Kidney epithelial cell (primary cell): Measurements from ENCODE around the gene DSTN. TPM values are rescaled to one million over a fixed set of nuclear protein-coding genes. Genes with fewer than 3 reads are reported as not detected.

Source experiments
- DNase-seq: peaks from one replicate; pipeline ENCODE4 v3.0.0-alpha.2; 2010; ENCODE audit warnings: low read depth
- H3K27me3 ChIP-seq: 2 replicates; pipeline ENCODE4 v1.6.0; 2011; ENCODE audit warnings: low read length; ENCODE audit not compliant: control insufficient read depth, insufficient read depth
- H3K36me3 ChIP-seq: 2 replicates; pipeline ENCODE4 v1.5.1; 2011; ENCODE audit warnings: low read length; ENCODE audit not compliant: control insufficient read depth, insufficient read depth
- H3K4me3 ChIP-seq: 2 replicates; pipeline ENCODE4 v1.5.1; 2011; ENCODE audit warnings: low read depth, mild to moderate bottlenecking, control low read depth, low read length
- total RNA-seq: library from RNA; depleted of rRNA; stranded (reverse); fragments of >200 nt; gene quantifications from 2 replicates; pipeline ENCODE4 v1.2.3, GENCODE V29; 2015
- TF ChIP-seq, protein P1 (sequence below): IDR thresholded peaks from 2 replicates; pipeline ENCODE4 v1.5.1; 2011; ENCODE audit warnings: mild to moderate bottlenecking, moderate library complexity, low read length, control low read depth, inconsistent platforms; ENCODE audit not compliant: insufficient read depth, poor library complexity, severe bottlenecking

DSTN gene
- total RNA-seq, 1 donor from 2014 or later = 255 TPM

- Histone ChIP-seq H3K4me3 (no peak overlapping the region), H3K27me3 (no peaks in the 10 kb centered on the region), H3K36me3 (peaks cover 2% of the 10 kb centered on the region)
- TF ChIP-seq, protein P1, sequence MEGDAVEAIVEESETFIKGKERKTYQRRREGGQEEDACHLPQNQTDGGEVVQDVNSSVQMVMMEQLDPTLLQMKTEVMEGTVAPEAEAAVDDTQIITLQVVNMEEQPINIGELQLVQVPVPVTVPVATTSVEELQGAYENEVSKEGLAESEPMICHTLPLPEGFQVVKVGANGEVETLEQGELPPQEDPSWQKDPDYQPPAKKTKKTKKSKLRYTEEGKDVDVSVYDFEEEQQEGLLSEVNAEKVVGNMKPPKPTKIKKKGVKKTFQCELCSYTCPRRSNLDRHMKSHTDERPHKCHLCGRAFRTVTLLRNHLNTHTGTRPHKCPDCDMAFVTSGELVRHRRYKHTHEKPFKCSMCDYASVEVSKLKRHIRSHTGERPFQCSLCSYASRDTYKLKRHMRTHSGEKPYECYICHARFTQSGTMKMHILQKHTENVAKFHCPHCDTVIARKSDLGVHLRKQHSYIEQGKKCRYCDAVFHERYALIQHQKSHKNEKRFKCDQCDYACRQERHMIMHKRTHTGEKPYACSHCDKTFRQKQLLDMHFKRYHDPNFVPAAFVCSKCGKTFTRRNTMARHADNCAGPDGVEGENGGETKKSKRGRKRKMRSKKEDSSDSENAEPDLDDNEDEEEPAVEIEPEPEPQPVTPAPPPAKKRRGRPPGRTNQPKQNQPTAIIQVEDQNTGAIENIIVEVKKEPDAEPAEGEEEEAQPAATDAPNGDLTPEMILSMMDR = no peak
- no peak for DNase-seq
Observed at GRCh38 chr20:17618673-17619013, 48.8 kb downstream of the DSTN start.

DNA sequence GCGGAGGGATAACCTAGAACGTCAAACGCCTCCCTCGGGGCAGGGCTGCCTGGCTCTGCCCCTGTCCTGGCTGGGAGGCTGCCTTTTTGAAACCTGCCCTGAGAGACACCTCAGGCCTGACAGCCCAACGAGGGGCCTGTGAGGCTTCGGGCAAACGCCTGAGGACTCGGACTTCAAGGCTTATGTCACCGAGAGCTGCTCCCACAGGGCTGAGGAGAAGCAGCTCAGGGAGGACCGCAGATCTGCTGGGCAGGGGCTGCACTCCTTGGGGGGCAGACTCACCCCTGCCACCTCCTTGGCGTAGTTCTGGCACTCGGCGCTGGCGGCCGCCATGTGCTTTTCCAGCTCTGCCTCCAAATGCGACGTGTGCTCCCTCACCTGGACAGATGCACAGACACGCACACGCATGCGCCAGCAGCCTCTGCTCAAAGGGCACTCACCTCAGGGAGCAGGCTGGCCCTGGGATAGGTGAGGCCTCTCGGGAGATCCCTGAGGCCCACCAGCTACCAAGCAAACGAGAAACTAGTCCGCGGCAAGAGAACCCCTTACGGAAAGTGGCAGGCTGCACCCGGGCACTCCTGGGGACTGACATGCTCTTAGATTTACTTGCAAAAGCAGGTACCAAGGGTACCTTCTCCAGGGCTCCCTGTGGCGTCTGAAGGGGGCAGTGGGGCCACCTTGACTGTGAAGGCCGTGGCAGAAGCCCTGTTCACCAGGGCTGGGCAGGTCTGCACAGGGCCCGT, 49.6 kb downstream of the DSTN start:
- TF ChIP-seq, protein P1 = no peak
- Histone ChIP-seq H3K27me3 (no peaks in the 10 kb centered on the region), H3K36me3 (peaks cover 4% of the 10 kb centered on the region), H3K4me3 (no peak overlapping the region)
- DNase-seq = no peak

DNA sequence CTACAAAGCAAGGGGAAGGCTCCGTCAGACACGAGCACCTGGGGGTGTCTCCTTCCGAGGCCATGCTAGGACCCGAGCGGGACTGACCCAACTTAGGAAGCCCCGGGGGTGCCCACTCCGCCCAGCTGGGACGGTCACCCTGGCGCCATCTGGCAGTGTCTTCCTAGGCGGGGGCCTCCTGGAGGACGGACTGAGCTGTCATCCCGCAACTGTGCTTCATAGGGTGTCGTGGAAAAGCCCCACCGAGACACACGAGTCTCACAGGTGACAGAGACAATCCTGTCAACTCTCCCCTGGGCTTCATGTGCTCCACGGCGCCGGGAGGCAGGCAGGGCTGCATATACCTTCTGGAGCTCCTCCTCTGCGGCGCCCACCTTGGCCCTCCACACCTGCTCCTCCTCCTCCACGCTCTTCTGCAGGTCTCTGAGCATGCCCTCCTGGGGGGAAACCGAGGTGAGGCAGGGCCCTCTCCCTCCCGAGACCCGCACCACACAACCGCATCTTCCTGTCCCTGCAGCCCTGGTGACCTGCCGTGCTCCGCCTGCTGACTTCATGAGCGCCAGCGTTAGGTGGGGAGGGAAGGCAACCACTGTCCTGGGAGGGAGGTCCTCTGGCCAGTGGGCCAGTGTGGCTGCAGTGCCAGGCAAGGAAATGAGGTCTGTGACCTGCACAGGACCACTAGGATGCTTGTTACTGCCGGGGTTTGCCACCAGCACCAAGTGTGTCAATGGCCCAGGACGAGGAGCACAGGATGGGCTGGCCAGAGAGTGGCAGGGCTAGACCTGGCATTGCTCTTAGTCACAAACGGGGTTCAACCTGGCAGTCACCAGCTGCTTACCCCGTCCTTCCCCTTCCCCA, 50.7 kb downstream of the DSTN start:
- Histone ChIP-seq H3K27me3 (no peaks in the 10 kb centered on the region), H3K4me3 (no peak overlapping the region), H3K36me3 (peaks cover 6% of the 10 kb centered on the region)
- no peak for DNase-seq
- TF ChIP-seq, protein P1 = no peak

DNA sequence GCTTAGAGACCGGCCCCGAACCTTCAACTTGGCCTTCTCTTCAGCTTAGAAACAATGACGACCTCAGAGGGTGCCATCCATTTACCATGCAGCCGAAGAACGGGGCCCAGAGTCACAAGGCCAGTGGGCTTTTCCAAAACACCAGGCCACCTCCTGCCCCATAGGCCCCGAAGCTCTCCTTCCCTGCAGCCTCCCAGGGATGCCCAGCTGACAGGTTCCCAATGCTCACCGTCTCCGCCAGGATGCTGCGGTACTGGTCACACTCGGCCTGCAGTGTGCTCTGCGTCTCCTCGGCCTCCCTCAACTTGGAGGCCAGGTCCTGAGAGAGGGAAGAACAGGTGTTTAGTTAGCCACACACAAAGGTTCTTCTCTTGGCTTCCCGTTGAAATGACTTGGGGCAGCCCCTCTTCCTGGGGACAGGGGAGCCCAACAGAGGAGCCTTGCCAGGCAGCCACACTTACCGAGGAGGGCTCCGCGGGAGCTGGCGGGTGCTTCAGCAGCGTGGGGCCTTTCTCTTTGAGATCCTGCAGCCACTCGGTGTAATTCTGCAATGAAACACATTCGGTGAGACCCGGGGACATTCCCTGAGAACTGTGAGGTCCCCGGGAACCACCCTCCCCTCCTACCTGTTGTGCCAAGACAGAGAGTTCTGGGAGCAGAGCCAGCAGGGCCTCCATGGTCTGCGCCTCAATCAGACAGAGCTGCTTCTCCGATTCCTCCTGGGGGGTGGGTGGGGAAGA, 51.5 kb downstream of the DSTN start:
- peaks cover 6% of the 10 kb centered on the region for H3K36me3 ChIP-seq
- no peak for DNase-seq
- no peak overlapping the region for H3K4me3 ChIP-seq
- TF ChIP-seq, protein P1 = no peak
- H3K27me3 ChIP-seq = no peaks in the 10 kb centered on the region

GRCh38 chr20:17622086-17622850, 52.4 kb downstream of the DSTN start:
- no peak for DNase-seq

More at GRCh38 chr20:17622086-17622850, 52.4 kb downstream of the DSTN start:
- Histone ChIP-seq H3K36me3 (peaks cover 4% of the 10 kb centered on the region), H3K27me3 (no peaks in the 10 kb centered on the region), H3K4me3 (no peak overlapping the region)
- TF ChIP-seq, protein P1 = no peak
